Measurements from ENCODE around the gene RAD51B.

The RAD51B gene

GRCh38 chr14:68342216-68342763, 522.7 kb downstream of the RAD51B start:
- H3K4me3 ChIP-seq (ENCODE audit: low read length): no peak overlapping the region
- DNase-seq (ENCODE audit: low read depth): no peak
- TF ChIP-seq, protein P1, sequence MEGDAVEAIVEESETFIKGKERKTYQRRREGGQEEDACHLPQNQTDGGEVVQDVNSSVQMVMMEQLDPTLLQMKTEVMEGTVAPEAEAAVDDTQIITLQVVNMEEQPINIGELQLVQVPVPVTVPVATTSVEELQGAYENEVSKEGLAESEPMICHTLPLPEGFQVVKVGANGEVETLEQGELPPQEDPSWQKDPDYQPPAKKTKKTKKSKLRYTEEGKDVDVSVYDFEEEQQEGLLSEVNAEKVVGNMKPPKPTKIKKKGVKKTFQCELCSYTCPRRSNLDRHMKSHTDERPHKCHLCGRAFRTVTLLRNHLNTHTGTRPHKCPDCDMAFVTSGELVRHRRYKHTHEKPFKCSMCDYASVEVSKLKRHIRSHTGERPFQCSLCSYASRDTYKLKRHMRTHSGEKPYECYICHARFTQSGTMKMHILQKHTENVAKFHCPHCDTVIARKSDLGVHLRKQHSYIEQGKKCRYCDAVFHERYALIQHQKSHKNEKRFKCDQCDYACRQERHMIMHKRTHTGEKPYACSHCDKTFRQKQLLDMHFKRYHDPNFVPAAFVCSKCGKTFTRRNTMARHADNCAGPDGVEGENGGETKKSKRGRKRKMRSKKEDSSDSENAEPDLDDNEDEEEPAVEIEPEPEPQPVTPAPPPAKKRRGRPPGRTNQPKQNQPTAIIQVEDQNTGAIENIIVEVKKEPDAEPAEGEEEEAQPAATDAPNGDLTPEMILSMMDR (conservative IDR thresholded peaks at IDR 0.05; ENCODE audit: low read depth, low read length): no peak

DNA sequence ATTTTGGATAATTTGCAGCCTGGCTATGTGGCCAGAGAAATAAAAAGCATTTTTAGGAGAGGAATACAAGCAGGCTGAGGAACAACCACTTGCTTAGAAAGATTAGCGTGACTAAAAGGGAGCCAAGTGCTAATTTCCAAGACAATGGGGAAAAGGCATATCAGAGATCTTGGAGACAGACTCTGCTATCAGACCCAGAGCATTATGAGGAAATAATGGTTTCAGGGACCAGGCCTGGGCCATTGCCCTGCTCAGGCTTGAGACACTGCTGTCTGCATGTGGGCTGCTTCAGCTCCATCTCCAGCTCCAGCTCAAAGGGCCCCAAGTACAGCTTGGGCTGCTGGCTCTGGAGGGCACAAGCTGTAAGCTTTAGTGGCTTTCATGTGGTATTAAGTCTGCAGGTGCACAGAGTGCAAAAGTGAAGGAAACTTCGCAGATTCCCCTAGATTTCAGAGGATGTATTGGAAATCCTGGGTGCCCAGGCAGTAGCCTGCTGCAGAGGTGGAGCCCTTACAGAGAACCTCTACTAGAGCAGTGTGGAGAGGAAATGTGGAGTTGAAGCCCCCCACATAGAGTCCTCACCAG, 524.0 kb downstream of the RAD51B start:
- no peak overlapping the region for H3K4me3 ChIP-seq (ENCODE audit: low read length)
- no peak for DNase-seq (ENCODE audit: low read depth)
- TF ChIP-seq, protein P1 (conservative IDR thresholded peaks at IDR 0.05; ENCODE audit: low read depth, low read length): no peak

GRCh38 chr14:68345738-68346137, 526.2 kb downstream of the RAD51B start:
- DNase-seq (ENCODE audit: low read depth): no peak
- H3K4me3 ChIP-seq (ENCODE audit: low read length): no peak overlapping the region
- TF ChIP-seq, protein P1 (conservative IDR thresholded peaks at IDR 0.05; ENCODE audit: low read depth, low read length): no peak

GRCh38 chr14:68346556-68347343, 527.2 kb downstream of the RAD51B start:
- TF ChIP-seq, protein P1 (conservative IDR thresholded peaks at IDR 0.05; ENCODE audit: low read depth, low read length): no peak
- DNase-seq (ENCODE audit: low read depth): no peak
- no peak overlapping the region for H3K4me3 ChIP-seq (ENCODE audit: low read length)

DNA sequence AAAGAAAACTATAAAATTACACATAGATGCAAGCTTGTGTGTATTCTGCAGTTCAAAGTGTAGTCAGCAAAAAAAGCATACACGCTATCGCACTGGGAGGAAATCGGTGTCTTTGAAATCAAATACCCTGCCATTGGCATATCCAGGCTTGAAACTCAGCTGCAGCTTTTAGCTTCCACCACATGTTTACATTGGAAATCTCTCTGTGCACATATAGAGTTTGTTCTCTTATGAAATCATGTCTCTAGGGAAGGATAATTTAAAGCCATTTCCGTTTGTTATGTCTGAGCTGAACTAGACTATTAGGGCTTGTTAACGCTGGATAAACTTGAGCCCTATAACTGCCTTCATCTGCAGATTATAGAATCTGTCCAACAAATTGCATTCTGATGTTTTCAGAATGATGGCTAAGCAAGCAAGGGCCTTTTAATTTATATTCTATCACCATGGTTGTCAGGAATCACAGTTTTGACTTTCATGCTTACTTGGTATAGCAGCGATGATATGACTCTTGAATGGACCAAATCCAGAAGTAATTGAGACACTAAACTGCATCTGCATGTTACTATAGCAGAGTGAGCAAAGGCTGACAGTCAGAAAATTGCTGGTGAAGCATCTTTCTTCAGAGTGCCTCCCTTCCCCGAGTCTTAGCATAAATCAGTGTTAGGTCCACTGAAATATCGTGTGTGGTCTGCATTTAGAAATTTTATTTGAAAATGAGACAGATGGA, 530.5 kb downstream of the RAD51B start:
- TF ChIP-seq, protein P1 (conservative IDR thresholded peaks at IDR 0.05; ENCODE audit: low read depth, low read length): no peak
- no peak overlapping the region for H3K4me3 ChIP-seq (ENCODE audit: low read length)
- no peak for DNase-seq (ENCODE audit: low read depth)

GRCh38 chr14:68355415-68355814, 535.8 kb downstream of the RAD51B start:
- no peak overlapping the region for H3K4me3 ChIP-seq (ENCODE audit: low read length)
- TF ChIP-seq, protein P1 (conservative IDR thresholded peaks at IDR 0.05; ENCODE audit: low read depth, low read length): no peak

More at GRCh38 chr14:68355415-68355814, 535.8 kb downstream of the RAD51B start:
- DNase-seq (ENCODE audit: low read depth): no peak
